ENCODE results near the gene RGS7. TPM values are rescaled to one million over a fixed set of nuclear protein-coding genes. Genes with fewer than 3 reads are reported as not detected.

Gene RGS7
- total and polyA plus RNA-seq, 7 donors, result 0.04 TPM; not detected in 6

DNA sequence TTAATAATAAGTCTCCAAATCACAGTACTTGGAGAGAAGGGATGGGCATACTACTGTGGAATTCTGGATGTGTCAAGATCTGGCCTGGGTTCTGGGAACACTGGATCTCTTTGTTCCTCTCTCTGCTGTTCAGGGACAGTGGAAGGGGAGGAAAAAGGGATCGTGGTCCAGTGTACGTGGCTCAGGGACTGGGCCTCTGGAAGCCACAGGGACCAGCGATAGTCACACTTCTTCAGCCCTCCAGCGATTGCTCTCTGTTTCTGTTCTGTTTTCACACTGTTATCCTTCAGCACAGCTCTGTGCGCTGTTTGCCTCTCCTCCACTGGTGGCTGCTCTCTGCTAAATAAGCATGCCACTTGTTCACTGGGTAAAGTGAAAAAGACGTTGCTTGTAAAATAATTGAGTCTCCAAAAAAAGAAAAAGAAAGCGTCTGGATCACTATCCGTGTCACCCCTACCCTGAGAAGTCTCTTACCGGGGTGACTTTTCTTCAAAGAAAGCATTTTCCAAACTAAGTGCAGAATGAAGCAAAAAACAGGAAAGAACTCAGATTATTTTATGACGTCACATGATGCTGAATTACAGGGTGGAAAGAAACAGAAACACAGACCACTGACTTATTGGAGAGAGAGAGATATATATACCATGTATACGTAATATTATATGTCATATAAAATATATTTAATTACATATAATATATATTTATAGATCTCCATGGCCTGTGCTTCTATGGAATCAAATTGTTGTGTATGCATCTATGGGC is 279.4 kb downstream of the RGS7 start:
- ATAC-seq, result no peak
- Histone ChIP-seq H3K36me3 (ENCODE audit: insufficient read depth in 1 of 2, low read depth in 1 of 2) (no peaks in the 10 kb centered on the region), H3K4me1 (no peaks in the 10 kb centered on the region), H3K4me3 (no peak overlapping the region), H3K27me3 (ENCODE audit: insufficient read depth in 3 of 3, low read length in 2 of 3) (no peaks in the 10 kb centered on the region), H3K9me3 (no peaks in the 10 kb centered on the region), H3K27ac (no peak overlapping the region)
- TF ChIP-seq, protein P1, sequence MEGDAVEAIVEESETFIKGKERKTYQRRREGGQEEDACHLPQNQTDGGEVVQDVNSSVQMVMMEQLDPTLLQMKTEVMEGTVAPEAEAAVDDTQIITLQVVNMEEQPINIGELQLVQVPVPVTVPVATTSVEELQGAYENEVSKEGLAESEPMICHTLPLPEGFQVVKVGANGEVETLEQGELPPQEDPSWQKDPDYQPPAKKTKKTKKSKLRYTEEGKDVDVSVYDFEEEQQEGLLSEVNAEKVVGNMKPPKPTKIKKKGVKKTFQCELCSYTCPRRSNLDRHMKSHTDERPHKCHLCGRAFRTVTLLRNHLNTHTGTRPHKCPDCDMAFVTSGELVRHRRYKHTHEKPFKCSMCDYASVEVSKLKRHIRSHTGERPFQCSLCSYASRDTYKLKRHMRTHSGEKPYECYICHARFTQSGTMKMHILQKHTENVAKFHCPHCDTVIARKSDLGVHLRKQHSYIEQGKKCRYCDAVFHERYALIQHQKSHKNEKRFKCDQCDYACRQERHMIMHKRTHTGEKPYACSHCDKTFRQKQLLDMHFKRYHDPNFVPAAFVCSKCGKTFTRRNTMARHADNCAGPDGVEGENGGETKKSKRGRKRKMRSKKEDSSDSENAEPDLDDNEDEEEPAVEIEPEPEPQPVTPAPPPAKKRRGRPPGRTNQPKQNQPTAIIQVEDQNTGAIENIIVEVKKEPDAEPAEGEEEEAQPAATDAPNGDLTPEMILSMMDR (IDR thresholded peaks at IDR 0.05), result no peak
- DNase-seq, result no peak
- intact Hi-C loops (cut with DNase I), result no loop called here
- WGBS, 3 donors, result 56 to 59% (median 56%) methylated on average over 11 of the region's 11 CpGs

DNA sequence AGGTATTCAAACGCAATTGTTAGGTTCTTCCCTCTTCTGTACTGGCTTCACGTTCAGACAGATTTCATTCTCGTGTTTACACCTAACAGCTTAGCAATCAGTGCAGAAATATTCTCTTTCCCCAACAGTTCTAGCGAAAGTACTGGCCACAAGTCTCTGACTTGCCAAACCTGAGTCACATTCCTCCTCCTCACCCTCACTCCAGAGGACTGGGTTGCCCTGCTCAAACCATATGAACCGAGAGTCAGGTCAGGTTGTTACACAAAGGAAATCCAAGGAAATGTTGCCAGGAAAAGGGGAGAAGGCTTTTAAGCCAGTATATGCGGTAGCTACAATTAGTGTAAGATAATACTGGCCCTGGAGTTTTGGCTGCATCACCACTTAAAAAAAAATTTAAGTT is 282.5 kb downstream of the RGS7 start:
- ATAC-seq, result no peak
- intact Hi-C loops (cut with DNase I), result no loop called here
- Histone ChIP-seq H3K4me3 (no peak overlapping the region), H3K4me1 (no peaks in the 10 kb centered on the region), H3K9me3 (no peaks in the 10 kb centered on the region), H3K27me3 (ENCODE audit: insufficient read depth in 3 of 3, low read length in 2 of 3) (no peaks in the 10 kb centered on the region), H3K36me3 (ENCODE audit: insufficient read depth in 1 of 2, low read depth in 1 of 2) (no peaks in the 10 kb centered on the region), H3K27ac (no peak overlapping the region)
- TF ChIP-seq, protein P1 (IDR thresholded peaks at IDR 0.05), result no peak
- 49 to 56% (median 52%) methylated on average over 6 of the region's 6 CpGs for WGBS, 3 donors
- DNase-seq, result no peak

DNA sequence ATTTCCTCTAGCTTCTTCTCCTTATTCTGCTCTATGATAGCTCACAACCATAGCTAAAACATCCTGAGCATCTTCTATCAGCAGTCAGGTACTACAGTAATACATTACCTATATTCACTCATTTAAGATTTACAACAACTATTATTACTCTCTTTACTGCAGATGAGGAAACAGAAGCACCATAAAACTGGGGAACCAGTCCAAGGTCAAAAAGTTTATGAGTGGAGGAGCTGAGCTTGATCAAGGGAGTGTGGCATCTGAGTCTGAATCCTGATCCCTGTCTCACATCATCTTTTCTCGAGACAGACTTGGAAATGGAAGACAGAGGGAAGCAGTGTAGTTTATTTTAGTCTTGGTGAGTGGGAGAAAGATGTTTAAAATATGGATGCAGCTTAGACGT is 288.6 kb downstream of the RGS7 start:
- ATAC-seq (no peak), DNase-seq (no peak)
- Histone ChIP-seq H3K27me3 (ENCODE audit: insufficient read depth in 3 of 3, low read length in 2 of 3) (no peaks in the 10 kb centered on the region), H3K36me3 (ENCODE audit: insufficient read depth in 1 of 2, low read depth in 1 of 2) (no peaks in the 10 kb centered on the region), H3K27ac (no peak overlapping the region), H3K4me1 (no peaks in the 10 kb centered on the region), H3K9me3 (no peaks in the 10 kb centered on the region), H3K4me3 (no peak overlapping the region)
- intact Hi-C loops (cut with DNase I), result no loop called here
- WGBS, 3 donors, result 65 to 74% (median 66%) methylated on average over 2 of the region's 2 CpGs
- TF ChIP-seq, protein P1 (IDR thresholded peaks at IDR 0.05), result no peak

DNA sequence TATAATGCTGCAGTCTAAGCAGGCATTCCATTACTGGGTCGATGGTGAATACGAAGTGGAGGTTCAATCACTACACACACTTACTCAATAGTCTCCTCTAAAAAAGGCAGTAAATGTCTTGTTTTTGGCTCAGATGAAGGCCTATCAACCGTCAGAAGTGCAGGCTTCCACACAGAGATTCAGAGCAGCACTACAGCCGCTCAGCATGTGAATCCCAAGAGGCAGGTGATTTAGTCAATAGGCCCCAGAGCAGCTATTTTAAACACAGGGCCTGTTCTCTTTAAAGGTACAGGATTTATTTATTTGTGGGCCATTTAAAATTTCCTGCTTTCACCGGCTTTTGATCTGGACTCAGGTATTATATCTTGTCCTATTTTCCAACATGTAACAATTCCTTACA is 293.7 kb downstream of the RGS7 start:
- Histone ChIP-seq H3K27me3 (ENCODE audit: insufficient read depth in 3 of 3, low read length in 2 of 3) (no peaks in the 10 kb centered on the region), H3K4me1 (no peaks in the 10 kb centered on the region), H3K27ac (no peak overlapping the region), H3K36me3 (ENCODE audit: insufficient read depth in 1 of 2, low read depth in 1 of 2) (no peaks in the 10 kb centered on the region), H3K9me3 (no peaks in the 10 kb centered on the region), H3K4me3 (no peak overlapping the region)
- 37 to 45% (median 41%) methylated on average over 5 of the region's 5 CpGs for WGBS, 3 donors
- intact Hi-C loops (cut with DNase I), result no loop called here
- no peak for ATAC-seq
- no peak for DNase-seq
- TF ChIP-seq, protein P1 (IDR thresholded peaks at IDR 0.05), result no peak

DNA sequence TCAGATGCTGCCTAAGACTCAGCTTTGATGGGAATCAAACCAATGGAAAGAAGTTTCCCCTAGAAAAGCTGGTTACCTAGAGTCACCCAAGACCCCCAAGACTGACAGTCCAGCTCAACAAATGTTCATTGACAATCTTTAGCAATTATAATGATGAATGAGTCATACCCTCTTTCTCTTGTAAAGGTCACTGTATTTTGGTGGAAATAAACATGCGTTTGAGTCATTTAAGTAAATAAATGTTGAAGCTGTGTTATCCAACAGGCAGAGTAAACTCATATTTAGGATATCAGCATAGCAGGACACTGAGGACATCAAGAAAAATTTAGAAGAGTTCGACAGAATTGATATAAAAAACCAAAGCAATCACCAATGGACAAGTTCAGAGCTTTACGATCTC is 295.9 kb downstream of the RGS7 start:
- Histone ChIP-seq H3K36me3 (ENCODE audit: insufficient read depth in 1 of 2, low read depth in 1 of 2) (no peaks in the 10 kb centered on the region), H3K4me3 (no peak overlapping the region), H3K9me3 (no peaks in the 10 kb centered on the region), H3K4me1 (no peaks in the 10 kb centered on the region), H3K27me3 (ENCODE audit: insufficient read depth in 3 of 3, low read length in 2 of 3) (no peaks in the 10 kb centered on the region), H3K27ac (no peak overlapping the region)
- DNase-seq, result no peak
- ATAC-seq, result no peak
- WGBS, 3 donors, result 84 to 87% (median 85%) methylated on average over 3 of the region's 3 CpGs
- intact Hi-C loops (cut with DNase I), result no loop called here
- TF ChIP-seq, protein P1 (IDR thresholded peaks at IDR 0.05), result no peak

Data from psoas muscle (tissue), 8 donors.